Motor neuron (in vitro differentiated cells): ENCODE results near the gene TIAM1. TPM values are rescaled to one million over a fixed set of nuclear protein-coding genes. Genes with fewer than 3 reads are reported as not detected.
A peak's percentile ranks its signal among the peaks of the same experiment; 100 is the strongest.
"Not testable (repeated sequence)": the region's sequence is repeated elsewhere in the genome, so short reads cannot be mapped to it uniquely, and the experiment has no call there.

Experiments used
- ATAC-seq, 8 experiments: fragments of 200-7000 bp; cut with Tn5 transposase; replicated peaks in 6 of 8; 2 replicates each; pipeline ENCODE4 v1.8.0; 2021; ENCODE audit warnings: mild to moderate bottlenecking in 8 of 8, moderate library complexity in 8 of 8
- H3K27ac ChIP-seq, 2 donors: fragments of 250-450 bp; sonication (Bioruptor Pico); 2 replicates each; pipeline ENCODE4 v1.9.0; 2021; ENCODE audit warnings: antibody characterized with exemption in 2 of 2, mild to moderate bottlenecking in 2 of 2, moderate library complexity in 1 of 2
- H3K4me1 ChIP-seq, 2 donors: fragments of 250-450 bp; sonication (Bioruptor Pico); replicated peaks in 1 of 2; 2 replicates each; pipeline ENCODE4 v1.6.1; 2021; ENCODE audit warnings: antibody characterized with exemption in 2 of 2, mild to moderate bottlenecking in 2 of 2, moderate library complexity in 1 of 2
- H3K4me3 ChIP-seq, 5 donors: fragments of 250-450 bp; sonication (Bioruptor Pico); 2 replicates each; pipeline ENCODE4 v1.9.0; 2021; ENCODE audit warnings: antibody characterized with exemption in 5 of 5, mild to moderate bottlenecking in 5 of 5, moderate library complexity in 4 of 5
- WGBS, 10 experiments: fragments of 450-650 bp; shearing (Covaris generic); methylation state at CpG; one replicate each; pipeline ENCODE4 v1.0.0; 2022; 5-methylcytosine and 5-hydroxymethylcytosine counted together
- in situ Hi-C, 9 experiments: fragments of 400-800 bp; cut with MboI; loops; one replicate each; pipeline ENCODE4 v1.15.0; 2021; ENCODE audit warnings: low sequenced_read_pairs in 9 of 9, low pct_unique_long_range_greater_than_20kb in 2 of 9; ENCODE audit not compliant: unreplicated experiment in 9 of 9
- total RNA-seq, 8 experiments: library from RNA; unstranded; fragments of 300-600 nt; gene quantifications; 2 replicates each; pipeline versions ENCODE4 v1.2.3 to v1.2.4, GENCODE V29; 2022

TIAM1 gene
- total RNA-seq, 8 experiments from 2014 or later = 1.6 to 70.7 (median 18.7) TPM

DNA sequence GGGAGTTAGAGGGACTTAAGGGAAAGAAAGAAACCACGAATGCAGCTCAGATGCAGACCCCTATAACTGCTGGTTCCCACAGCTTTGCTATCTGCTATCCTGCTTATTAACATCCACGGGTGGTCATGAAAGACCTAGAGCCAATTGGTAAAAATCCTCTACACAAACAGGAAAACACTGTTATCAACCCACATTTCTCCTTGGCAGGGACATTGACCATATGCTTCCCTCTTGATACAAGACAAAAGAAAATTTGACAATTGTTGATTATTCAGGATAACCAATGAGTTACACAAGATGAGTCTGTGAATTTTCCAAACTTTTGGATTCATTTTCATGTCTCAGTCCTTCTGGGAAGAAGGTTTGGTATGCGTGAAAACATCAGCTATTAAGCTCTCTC, 90.4 kb downstream of the TIAM1 start:
- no peaks in the 10 kb centered on the region for H3K4me1 ChIP-seq
- no peak for ATAC-seq
- 14 to 100% (median 93%) methylated on average over 1 to 3 of the region's 3 CpGs; no CpG with 5 or more reads in 2 of the 10 experiments for WGBS, 10 experiments
- in situ Hi-C loops = no loop called here
- H3K27ac ChIP-seq = no peak overlapping the region
- no peak overlapping the region for H3K4me3 ChIP-seq

DNA sequence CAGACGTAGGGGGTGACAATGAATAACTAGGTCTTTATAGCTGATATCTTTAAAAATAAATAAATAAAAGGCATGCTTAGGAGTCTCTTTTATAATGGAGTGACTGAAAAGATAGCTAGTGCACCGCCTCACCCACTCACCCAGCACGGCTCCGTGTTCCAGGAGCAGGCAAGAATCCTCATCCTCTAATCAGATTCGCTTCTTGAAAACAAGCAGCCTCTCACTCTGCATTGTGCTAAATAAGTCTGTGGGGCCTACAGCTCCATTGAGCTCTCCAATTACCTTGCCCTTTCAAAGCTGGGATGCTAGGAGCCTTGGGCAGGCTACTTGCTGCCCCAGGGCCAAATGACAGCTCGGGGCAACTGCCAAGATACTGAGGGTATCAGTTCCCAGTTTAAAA, 91.5 kb downstream of the TIAM1 start:
- no peak overlapping the region for H3K27ac ChIP-seq
- no peaks in the 10 kb centered on the region for H3K4me1 ChIP-seq
- peak in 1 of 8 experiments; percentile 17 for ATAC-seq
- WGBS, 10 experiments = 13 to 83% (median 62%) methylated on average over 1 to 6 of the region's 6 CpGs; no CpG with 5 or more reads in 3 of the 10 experiments
- in situ Hi-C loops = no loop called here
- H3K4me3 ChIP-seq = no peak overlapping the region

DNA sequence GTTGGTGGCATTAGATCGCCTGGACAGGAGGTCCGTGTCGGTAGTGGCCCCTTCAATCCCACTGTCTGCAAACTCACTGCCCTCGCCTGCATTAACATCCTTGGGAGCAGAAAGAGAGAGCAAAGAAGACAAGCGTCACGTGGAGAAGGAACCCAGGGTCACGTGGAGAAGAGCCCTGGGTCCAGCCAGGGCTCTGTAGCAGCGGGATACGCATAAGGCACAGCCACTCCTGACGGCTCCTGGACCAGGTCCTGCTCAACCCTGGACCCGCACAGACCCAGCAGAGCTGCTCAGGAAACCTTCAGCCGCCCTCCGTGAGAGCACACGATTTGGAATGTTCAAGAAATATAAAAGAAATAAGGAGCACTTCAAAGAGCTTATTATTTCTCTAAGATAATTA, 92.0 kb downstream of the TIAM1 start:
- no peak overlapping the region for H3K4me3 ChIP-seq
- WGBS, 10 experiments = 0 to 93% (median 86%) methylated on average over 2 to 9 of the region's 14 CpGs; no CpG with 5 or more reads in 4 of the 10 experiments
- in situ Hi-C loops = no loop called here
- H3K27ac ChIP-seq = no peak overlapping the region
- no peaks in the 10 kb centered on the region for H3K4me1 ChIP-seq
- ATAC-seq = no peak

DNA sequence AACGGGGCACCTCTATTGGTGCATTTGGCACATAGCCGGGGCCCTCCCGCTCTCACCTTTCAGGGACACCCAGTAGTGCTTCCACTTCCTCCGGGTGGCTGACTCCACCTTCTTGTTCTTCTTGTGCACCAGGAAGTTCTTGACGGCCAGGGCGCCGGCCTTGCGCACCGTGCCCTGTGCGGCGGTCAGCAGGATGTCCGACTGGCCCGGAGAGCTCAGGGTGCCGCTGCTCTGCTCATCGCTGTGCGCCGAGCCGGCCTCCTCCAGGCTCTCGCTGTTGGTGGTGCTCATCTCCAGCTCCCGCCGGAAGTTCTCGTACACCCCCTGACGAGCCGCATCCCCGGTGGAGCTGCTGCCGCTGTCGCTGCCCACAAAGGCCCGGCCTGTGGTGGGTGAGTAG, 92.4 kb downstream of the TIAM1 start:
- WGBS, 10 experiments = 71 to 100% (median 96%) methylated on average over 1 to 8 of the region's 28 CpGs; no CpG with 5 or more reads in 3 of the 10 experiments
- no peak overlapping the region for H3K4me3 ChIP-seq
- no peak for ATAC-seq
- in situ Hi-C loops = no loop called here
- no peaks in the 10 kb centered on the region for H3K4me1 ChIP-seq
- no peak overlapping the region for H3K27ac ChIP-seq

DNA sequence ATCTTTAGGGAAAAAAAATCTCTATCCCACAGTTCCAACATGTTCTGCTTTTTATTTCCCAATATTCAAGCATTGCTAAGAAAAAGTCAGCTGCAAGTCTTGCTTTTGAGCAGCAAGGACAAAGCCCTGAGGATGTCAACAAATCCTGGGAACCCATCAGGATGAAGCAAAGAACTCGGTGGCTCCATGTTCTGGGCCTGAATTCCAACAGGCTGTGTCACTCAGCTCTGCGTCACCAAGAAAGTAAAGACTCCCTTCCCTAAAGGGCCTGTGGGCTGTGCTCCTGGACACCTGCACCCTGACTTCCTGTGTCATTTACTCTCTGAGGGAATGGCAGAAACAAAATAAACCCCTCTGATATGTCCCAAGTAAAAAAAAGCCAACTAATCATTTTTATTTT, 95.5 kb downstream of the TIAM1 start:
- Histone ChIP-seq H3K4me3 (no peak overlapping the region), H3K4me1 (no peaks in the 10 kb centered on the region), H3K27ac (no peak overlapping the region)
- WGBS, 10 experiments = 43 to 93% (median 80%) methylated on average over 1 to 2 of the region's 2 CpGs; no CpG with 5 or more reads in 5 of the 10 experiments
- ATAC-seq = peak in 2 of 8 experiments; percentile 18 to 21
- in situ Hi-C loops = no loop called here

DNA sequence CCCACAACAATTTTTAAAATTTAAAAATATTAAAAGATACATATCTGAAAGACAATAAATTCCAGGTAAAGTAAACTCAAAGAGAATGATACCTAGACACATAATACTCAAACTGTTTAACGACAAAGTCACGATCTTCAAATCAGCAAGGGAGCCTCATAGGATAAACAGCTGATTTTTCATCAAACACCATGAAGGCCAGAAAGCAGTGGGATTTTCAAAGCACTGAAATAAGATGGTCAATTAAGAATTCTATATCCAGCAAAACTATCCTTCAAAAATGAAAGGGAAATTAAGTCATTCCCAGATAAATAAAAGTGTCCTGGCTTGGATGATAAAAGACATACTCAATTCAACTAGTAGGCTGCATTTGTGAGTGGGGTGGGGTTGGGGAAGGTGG, 100.5 kb downstream of the TIAM1 start:
- in situ Hi-C loops = no loop called here
- no peak overlapping the region for H3K4me3 ChIP-seq
- H3K27ac ChIP-seq = no peak overlapping the region
- WGBS, 10 experiments = 8 to 100% (median 100%) methylated on average over 1 to 2 of the region's 2 CpGs; no CpG with 5 or more reads in 3 of the 10 experiments
- no peaks in the 10 kb centered on the region for H3K4me1 ChIP-seq
- no peak for ATAC-seq

DNA sequence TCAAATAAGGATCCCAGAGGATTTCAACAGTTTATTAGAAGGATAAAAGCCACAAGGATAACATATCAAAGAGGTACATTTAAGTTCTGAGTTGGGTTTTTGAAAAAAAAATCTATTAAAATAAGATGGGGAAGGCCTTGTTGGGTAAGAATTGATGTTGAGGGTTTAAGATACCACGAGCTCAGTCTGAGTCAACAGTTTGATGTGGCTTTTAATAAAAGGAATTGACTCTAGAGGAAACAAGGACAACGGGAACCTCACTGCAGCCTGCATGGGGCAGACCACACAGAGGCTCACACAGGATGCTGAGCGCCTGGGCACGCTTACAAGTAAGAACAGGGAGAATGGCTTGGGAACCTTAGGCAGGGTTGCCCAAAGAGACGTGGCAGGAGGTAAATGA, 107.5 kb downstream of the TIAM1 start:
- in situ Hi-C loops = no loop called here
- H3K27ac ChIP-seq = no peak overlapping the region
- H3K4me1 ChIP-seq = peaks cover 0 to under 1% of the 10 kb centered on the region in 2 donors
- no peak for ATAC-seq
- H3K4me3 ChIP-seq = no peak overlapping the region
- WGBS, 10 experiments = 0 to 100% (median 88%) methylated on average over 1 to 4 of the region's 5 CpGs

DNA sequence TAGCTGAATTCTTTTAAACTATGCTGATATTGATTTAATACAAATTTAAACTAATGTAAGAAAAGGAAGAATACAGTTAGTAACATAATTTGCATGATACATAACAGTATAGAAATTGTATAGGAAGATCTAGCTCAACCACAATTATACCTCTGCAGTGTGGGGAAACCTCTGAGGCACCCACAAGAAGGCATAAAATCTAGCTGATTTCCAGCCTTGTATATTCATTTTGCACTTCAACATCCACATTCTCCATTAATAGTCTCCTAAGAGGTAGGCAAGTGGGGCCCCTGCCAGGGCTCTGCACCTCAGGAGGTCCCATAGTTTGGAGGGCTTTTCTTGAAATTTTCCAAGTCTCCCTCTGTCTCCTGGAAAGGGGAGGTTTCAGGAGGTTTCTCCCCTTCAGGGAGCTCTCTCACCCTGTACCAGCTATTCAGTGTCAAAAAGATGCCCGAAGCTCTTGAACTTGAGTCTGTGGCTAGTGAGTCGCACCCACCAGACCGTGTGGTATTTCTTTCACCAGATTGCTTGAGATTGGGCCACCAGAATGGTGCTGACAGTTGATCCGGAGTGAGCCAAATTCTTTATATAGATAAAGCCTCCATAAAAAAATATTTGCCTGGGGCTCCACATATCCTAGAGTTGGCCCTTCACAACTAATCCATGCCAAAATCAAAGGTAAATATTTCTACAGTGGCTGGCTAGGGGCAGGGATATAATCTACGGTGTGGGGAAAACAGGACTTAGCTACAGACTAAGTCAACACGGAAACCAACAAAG, 108.2 kb downstream of the TIAM1 start:
- no peak for ATAC-seq
- H3K27ac ChIP-seq = no peak overlapping the region
- in situ Hi-C loops = no loop called here
- peaks cover 0 to 7% of the 10 kb centered on the region in 2 donors for H3K4me1 ChIP-seq
- no peak overlapping the region for H3K4me3 ChIP-seq
- WGBS, 10 experiments = 11 to 100% (median 93%) methylated on average over 1 to 6 of the region's 6 CpGs

DNA sequence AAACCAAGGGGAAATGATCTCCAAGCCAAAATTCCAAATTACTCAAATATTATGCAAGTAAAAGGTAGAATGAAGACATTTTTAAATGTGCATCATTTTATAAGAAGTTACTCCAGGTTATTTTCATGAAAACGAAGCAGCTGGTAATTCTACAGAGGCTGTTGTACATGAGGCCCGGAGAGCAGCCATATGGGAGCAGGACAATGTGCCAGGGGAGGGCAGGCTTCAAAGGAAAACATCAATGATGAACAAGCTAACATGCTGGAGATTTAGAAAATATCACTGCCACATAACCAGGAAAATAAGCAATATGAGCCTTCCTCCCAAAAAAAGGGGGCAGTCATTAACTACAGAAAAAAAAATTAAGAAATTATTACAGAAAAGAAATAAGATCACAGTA, 109.1 kb downstream of the TIAM1 start:
- H3K27ac ChIP-seq = no peak overlapping the region
- in situ Hi-C loops = no loop called here
- WGBS, 10 experiments = 0 to 100% (median 87%) methylated on average over 1 to 2 of the region's 2 CpGs
- peaks cover 0 to 8% of the 10 kb centered on the region in 2 donors for H3K4me1 ChIP-seq
- ATAC-seq = no peak
- H3K4me3 ChIP-seq = no peak overlapping the region

DNA sequence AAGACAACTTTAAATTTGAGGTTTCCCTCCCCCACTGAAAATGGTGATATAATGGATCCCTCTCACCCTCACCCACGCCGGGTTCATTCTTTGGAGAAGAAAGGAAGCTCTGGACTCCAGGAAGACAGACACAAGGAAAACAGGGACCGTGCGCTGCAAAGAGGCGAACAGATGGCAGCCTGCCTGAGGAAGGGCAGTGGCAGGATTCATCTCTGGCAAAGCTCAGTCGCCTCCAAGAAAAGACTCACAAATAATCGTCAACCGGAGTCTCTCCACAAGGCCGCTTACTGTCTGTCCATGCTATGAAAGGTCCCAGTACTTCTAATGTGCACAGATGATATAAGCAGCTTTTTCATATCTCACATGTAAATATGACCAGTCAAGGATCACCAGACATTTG, 110.3 kb downstream of the TIAM1 start:
- no peak for ATAC-seq
- Histone ChIP-seq H3K4me3 (no peak overlapping the region), H3K27ac (no peak overlapping the region), H3K4me1 (peaks cover 0 to 8% of the 10 kb centered on the region in 2 donors)
- 50 to 98% (median 91%) methylated on average over 1 to 9 of the region's 9 CpGs; no CpG with 5 or more reads in 1 of the 10 experiments for WGBS, 10 experiments
- in situ Hi-C loops = no loop called here

DNA sequence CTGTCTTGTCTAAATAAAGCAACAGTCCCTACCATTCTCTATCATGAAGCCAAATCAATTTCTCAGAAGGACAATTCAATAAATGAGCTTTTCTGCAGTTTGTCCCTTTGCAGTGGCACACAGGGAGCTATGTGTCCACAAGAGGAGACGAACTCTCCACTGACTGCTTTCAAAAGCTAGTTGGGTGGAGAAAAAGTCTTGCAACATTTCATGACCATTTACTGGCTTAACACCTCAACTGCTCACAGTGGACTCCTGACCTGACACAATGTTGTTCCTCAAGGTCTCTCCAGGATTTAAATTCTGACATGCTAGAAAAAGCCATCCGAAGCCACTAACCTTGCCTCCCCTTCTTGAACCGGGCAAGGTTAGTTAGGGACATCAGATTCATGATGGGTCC, 111.7 kb downstream of the TIAM1 start:
- WGBS, 10 experiments = 0 to 100% (median 90%) methylated on average over 1 to 3 of the region's 3 CpGs; no CpG with 5 or more reads in 5 of the 10 experiments
- ATAC-seq = no peak
- in situ Hi-C loops = no loop called here
- no peak overlapping the region for H3K4me3 ChIP-seq
- peaks cover 0 to 8% of the 10 kb centered on the region in 2 donors for H3K4me1 ChIP-seq
- H3K27ac ChIP-seq = no peak overlapping the region

DNA sequence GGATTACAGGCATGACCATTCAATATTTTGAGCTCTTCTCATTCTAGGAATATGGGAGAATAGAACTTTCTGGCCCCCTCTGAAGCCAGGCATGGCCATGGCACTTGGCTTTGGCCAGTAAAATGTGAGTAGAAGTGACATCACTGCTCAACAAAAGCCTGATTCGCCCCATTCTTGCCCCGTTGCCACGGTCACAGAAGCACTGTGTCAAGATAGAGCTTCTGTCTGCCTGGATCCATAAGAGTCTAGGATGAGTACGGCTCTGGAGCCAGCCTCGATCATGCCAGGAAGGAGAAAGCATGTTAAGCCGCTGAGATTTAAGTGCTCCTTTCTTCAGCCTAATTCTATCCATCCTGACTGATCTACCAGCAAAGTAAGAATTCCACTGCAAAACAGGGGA, 113.1 kb downstream of the TIAM1 start:
- Histone ChIP-seq H3K4me3 (no peak overlapping the region), H3K4me1 (peaks cover 0 to 8% of the 10 kb centered on the region in 2 donors), H3K27ac (peak overlapping the region in 1 of 2 donors; percentile 19)
- ATAC-seq = peak in 3 of 8 experiments; percentile 43 to 94 (median 46)
- in situ Hi-C loops = no loop called here
- 0 to 100% (median 90%) methylated on average over 1 to 5 of the region's 6 CpGs; no CpG with 5 or more reads in 1 of the 10 experiments for WGBS, 10 experiments

DNA sequence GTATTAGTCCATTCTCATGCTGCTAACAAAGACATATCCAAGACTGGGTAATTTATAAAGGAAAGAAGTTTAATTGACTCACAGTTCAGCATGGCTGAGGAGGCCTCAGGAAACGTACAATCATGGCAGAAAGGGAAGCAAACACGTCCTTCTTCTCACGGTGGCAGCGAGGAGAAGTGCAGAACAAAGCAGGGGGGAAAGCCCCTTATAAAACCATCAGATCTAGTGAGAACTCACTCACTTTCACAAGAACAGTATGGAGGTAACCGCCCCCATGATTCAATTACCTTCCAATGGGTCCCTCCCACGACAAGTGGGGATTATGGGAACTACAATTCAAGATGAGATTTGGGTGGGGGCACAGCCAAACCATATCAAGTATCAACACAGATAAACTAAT, 115.3 kb downstream of the TIAM1 start:
- ATAC-seq, H3K4me3 ChIP-seq, H3K27ac ChIP-seq, H3K4me1 ChIP-seq, in situ Hi-C loops: not testable (repeated sequence)
- 67 to 100% (median 93%) methylated on average over 1 to 6 of the region's 6 CpGs; no CpG with 5 or more reads in 5 of the 10 experiments for WGBS, 10 experiments

DNA sequence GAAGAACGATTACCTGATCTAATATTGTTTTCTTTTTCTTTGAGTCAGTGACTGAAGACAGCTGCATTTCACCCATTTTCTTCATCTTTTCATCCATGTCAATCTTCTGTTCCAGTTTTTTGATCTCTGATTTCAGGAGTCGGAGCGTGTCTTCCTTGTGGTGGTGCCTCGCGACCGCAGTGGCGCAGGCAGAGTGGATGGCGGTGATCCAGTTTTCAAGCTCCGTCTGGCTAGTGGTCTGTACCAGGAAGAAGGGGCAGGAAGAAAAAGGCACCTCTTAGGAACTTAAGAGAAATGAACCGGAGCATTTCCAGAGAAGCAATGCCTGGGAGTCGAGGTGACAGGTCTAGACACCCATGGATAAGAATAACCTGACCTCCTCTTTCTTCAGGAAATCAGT, 118.3 kb downstream of the TIAM1 start:
- H3K4me1 ChIP-seq = peaks cover 8 to 12% of the 10 kb centered on the region in 2 donors
- in situ Hi-C loops = no loop called here
- no peak overlapping the region for H3K27ac ChIP-seq
- ATAC-seq = no peak
- no peak overlapping the region for H3K4me3 ChIP-seq
- 81 to 100% (median 98%) methylated on average over 3 to 11 of the region's 11 CpGs for WGBS, 10 experiments
